HepG2 (cell line): Measurements from ENCODE around the gene PDE6C. TPM values are rescaled to one million over a fixed set of nuclear protein-coding genes. Genes with fewer than 3 reads are reported as not detected.

Experiments
- CBX1 ChIP-seq: IDR thresholded peaks from one replicate; pipeline ENCODE4 v1.6.1; 2016; ENCODE audit warnings: antibody characterized with exemption, low read depth
- DNMT3B ChIP-seq: conservative IDR thresholded peaks from 2 replicates; pipeline ENCODE4 v1.6.1; 2016; ENCODE audit warnings: missing biosample characterization, control low read depth
- FIP1L1 ChIP-seq: fragments of 200-400 bp; formaldehyde crosslinking; IDR thresholded peaks from 2 replicates; pipeline ENCODE4 v1.6.1; 2018; ENCODE audit warnings: low read depth, mild to moderate bottlenecking, low read length, moderate library complexity, borderline replicate concordance; ENCODE audit not compliant: insufficient read depth
- FOXA3 ChIP-seq: IDR thresholded peaks from 2 replicates; pipeline ENCODE4 v1.6.1; 2016; ENCODE audit warnings: missing genetic modification reagents, missing compliant biosample characterization
- IRF1 ChIP-seq: sonication (generic); formaldehyde crosslinking; IDR thresholded peaks from 2 replicates; pipeline ENCODE4 v1.4.0; 2020; ENCODE audit warnings: low read depth, mild to moderate bottlenecking, missing genetic modification reagents
- MYNN ChIP-seq: sonication (generic); formaldehyde crosslinking; IDR thresholded peaks from 2 replicates; pipeline ENCODE4 v1.4.0; 2020; ENCODE audit warnings: mild to moderate bottlenecking, low read depth, missing genetic modification reagents
- NCOR1 ChIP-seq: fragments of 200-600 bp; sonication (generic); IDR thresholded peaks from 2 replicates; pipeline ENCODE4 v1.7.0; 2017; ENCODE audit warnings: antibody characterized with exemption, low read length, borderline replicate concordance
- NR2C2 ChIP-seq: sonication (generic); formaldehyde crosslinking; IDR thresholded peaks from 2 replicates; pipeline ENCODE4 v1.4.0; 2020; ENCODE audit warnings: missing genetic modification reagents, mild to moderate bottlenecking, moderate library complexity, borderline replicate concordance
- POLR2A ChIP-seq, 2 experiments: IDR thresholded peaks; 2 replicates each; pipeline ENCODE4 v1.6.1; 2011; ENCODE audit warnings: low read depth in 2 of 2, low read length in 2 of 2, mild to moderate bottlenecking in 1 of 2, moderate library complexity in 1 of 2; ENCODE audit not compliant: insufficient read depth in 1 of 2
- POLR2AphosphoS5 ChIP-seq: IDR thresholded peaks from 2 replicates; pipeline ENCODE4 v1.6.1; 2012; ENCODE audit warnings: low read depth, low read length
- RAD21 ChIP-seq: fragments of 450-650 bp; formaldehyde crosslinking; IDR thresholded peaks from 2 replicates; pipeline ENCODE4 v1.5.0; 2020; ENCODE audit warnings: mild to moderate bottlenecking
- RBFOX2 ChIP-seq: fragments of 200-400 bp; formaldehyde crosslinking; IDR thresholded peaks from 2 replicates; pipeline ENCODE4 v1.6.1; 2017; ENCODE audit warnings: low read depth, mild to moderate bottlenecking, low read length
- RFX5 ChIP-seq: IDR thresholded peaks from 2 replicates; pipeline ENCODE4 v1.6.1; 2011; ENCODE audit warnings: low read depth, low read length, improper control_type of control experiment
- SIN3B ChIP-seq: fragments of 150-350 bp; IDR thresholded peaks from 2 replicates; pipeline ENCODE4 v1.6.1; 2014; ENCODE audit warnings: low read length
- YEATS4 ChIP-seq: sonication (generic); formaldehyde crosslinking; IDR thresholded peaks from 2 replicates; pipeline ENCODE4 v1.4.0; 2020; ENCODE audit warnings: missing genetic modification reagents, borderline replicate concordance
- ZBTB1 ChIP-seq: sonication (generic); formaldehyde crosslinking; IDR thresholded peaks from 2 replicates; pipeline ENCODE4 v1.4.0; 2020; ENCODE audit warnings: missing genetic modification reagents, borderline replicate concordance
- ZNF24 ChIP-seq: fragments of 450-650 bp; IDR thresholded peaks from 2 replicates; pipeline ENCODE4 v1.6.1; 2017; ENCODE audit warnings: antibody characterized with exemption, mild to moderate bottlenecking
- ZNF776 ChIP-seq: sonication (generic); formaldehyde crosslinking; IDR thresholded peaks from 2 replicates; pipeline ENCODE4 v1.4.0; 2020; ENCODE audit warnings: mild to moderate bottlenecking, missing genetic modification reagents
- ZNF781 ChIP-seq: sonication (generic); formaldehyde crosslinking; IDR thresholded peaks from 2 replicates; pipeline ENCODE4 v1.5.1; 2020; ENCODE audit warnings: borderline replicate concordance, mild to moderate bottlenecking, missing genetic modification reagents; ENCODE audit errors: not compliant biosample characterization
- ZSCAN9 ChIP-seq: IDR thresholded peaks from 2 replicates; pipeline ENCODE4 v1.6.1; 2016; ENCODE audit warnings: borderline replicate concordance
- polyA plus RNA-seq, 8 experiments: library from polyadenylated mRNA; depleted of rRNA in 3 of 8; stranded (reverse) in 7 of 8; unstranded in 1 of 8; fragments of >200 nt; fragmentation: Illumina TruSeq in 4 of 8; extraction: Trizol in 4 of 8; gene quantifications; 2 replicates each; pipeline versions ENCODE4 v1.2.1 to v1.2.3, GENCODE V29; 2011 to 2016; ENCODE audit warnings: low read depth in 4 of 8, missing spikeins in 1 of 8, mixed read lengths in 1 of 8; ENCODE audit not compliant: insufficient read depth in 1 of 8
- total RNA-seq, 5 experiments: library from RNA; depleted of rRNA; stranded (reverse); fragments of >200 nt; fragmentation: Illumina TruSeq; extraction: Trizol; gene quantifications; 2 replicates each; pipeline ENCODE4 v1.2.3, GENCODE V29; 2016; ENCODE audit warnings: low read depth in 1 of 5
- TF ChIP-seq, protein P1 (sequence below): sonication (generic); formaldehyde crosslinking; IDR thresholded peaks from 2 replicates; pipeline ENCODE4 v1.8.0; 2022; ENCODE audit warnings: mild to moderate bottlenecking, missing genetic modification reagents
- TF ChIP-seq, protein P2 (sequence below): sonication (generic); formaldehyde crosslinking; IDR thresholded peaks from 2 replicates; pipeline ENCODE4 v1.5.1; 2020; ENCODE audit warnings: mild to moderate bottlenecking, missing genetic modification reagents, moderate library complexity
- TF ChIP-seq, protein P3 (sequence below): sonication (generic); formaldehyde crosslinking; IDR thresholded peaks from 2 replicates; pipeline ENCODE4 v1.4.0; 2020; ENCODE audit warnings: missing genetic modification reagents
- TF ChIP-seq, protein P4 (sequence below): sonication (generic); IDR thresholded peaks from 2 replicates; pipeline ENCODE4 v1.6.1; 2016; ENCODE audit warnings: low read depth, borderline replicate concordance

PDE6C gene
- total and polyA plus RNA-seq, 2 of the 13 experiments (the other 11 are each of a cell fraction or from before 2014, with no cell fraction given) = 0.64 TPM; not detected in 1

GRCh38 chr10:93593749-93594148 lies 18.6 kb upstream of the PDE6C start (continued):
- TF ChIP-seq RFX5 (no peak), FOXA3 (CRISPR knock-in tag) (no peak), ZNF781 (no peak), IRF1 (CRISPR knock-in tag) (no peak), RBFOX2 (peak; percentile 54; the same call in 1 of the 2 replicates), DNMT3B (CRISPR knock-in tag) (no peak), RAD21 (CRISPR knock-in tag) (no peak), NCOR1 (no peak), CBX1 (no peak), ZSCAN9 (CRISPR knock-in tag) (no peak), ZNF24 (no peak), ZNF776 (CRISPR knock-in tag) (no peak), MYNN (CRISPR knock-in tag) (no peak), POLR2A (IDR thresholded peaks at IDR 0.05; ENCODE audit: insufficient read depth in 1 of 2, low read depth in 2 of 2, low read length in 2 of 2) (peak; percentile 35 to 69; a peak in 3 of 4 replicates), YEATS4 (no peak), SIN3B (no peak), FIP1L1 (no peak), POLR2AphosphoS5 (no peak), NR2C2 (no peak), ZBTB1 (CRISPR knock-in tag) (no peak)
- TF ChIP-seq, protein P1, sequence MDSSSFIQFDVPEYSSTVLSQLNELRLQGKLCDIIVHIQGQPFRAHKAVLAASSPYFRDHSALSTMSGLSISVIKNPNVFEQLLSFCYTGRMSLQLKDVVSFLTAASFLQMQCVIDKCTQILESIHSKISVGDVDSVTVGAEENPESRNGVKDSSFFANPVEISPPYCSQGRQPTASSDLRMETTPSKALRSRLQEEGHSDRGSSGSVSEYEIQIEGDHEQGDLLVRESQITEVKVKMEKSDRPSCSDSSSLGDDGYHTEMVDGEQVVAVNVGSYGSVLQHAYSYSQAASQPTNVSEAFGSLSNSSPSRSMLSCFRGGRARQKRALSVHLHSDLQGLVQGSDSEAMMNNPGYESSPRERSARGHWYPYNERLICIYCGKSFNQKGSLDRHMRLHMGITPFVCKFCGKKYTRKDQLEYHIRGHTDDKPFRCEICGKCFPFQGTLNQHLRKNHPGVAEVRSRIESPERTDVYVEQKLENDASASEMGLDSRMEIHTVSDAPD (CRISPR knock-in tag) = no peak
- TF ChIP-seq, protein P2, sequence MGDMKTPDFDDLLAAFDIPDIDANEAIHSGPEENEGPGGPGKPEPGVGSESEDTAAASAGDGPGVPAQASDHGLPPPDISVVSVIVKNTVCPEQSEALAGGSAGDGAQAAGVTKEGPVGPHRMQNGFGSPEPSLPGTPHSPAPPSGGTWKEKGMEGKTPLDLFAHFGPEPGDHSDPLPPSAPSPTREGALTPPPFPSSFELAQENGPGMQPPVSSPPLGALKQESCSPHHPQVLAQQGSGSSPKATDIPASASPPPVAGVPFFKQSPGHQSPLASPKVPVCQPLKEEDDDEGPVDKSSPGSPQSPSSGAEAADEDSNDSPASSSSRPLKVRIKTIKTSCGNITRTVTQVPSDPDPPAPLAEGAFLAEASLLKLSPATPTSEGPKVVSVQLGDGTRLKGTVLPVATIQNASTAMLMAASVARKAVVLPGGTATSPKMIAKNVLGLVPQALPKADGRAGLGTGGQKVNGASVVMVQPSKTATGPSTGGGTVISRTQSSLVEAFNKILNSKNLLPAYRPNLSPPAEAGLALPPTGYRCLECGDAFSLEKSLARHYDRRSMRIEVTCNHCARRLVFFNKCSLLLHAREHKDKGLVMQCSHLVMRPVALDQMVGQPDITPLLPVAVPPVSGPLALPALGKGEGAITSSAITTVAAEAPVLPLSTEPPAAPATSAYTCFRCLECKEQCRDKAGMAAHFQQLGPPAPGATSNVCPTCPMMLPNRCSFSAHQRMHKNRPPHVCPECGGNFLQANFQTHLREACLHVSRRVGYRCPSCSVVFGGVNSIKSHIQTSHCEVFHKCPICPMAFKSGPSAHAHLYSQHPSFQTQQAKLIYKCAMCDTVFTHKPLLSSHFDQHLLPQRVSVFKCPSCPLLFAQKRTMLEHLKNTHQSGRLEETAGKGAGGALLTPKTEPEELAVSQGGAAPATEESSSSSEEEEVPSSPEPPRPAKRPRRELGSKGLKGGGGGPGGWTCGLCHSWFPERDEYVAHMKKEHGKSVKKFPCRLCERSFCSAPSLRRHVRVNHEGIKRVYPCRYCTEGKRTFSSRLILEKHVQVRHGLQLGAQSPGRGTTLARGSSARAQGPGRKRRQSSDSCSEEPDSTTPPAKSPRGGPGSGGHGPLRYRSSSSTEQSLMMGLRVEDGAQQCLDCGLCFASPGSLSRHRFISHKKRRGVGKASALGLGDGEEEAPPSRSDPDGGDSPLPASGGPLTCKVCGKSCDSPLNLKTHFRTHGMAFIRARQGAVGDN (CRISPR knock-in tag) = peak; percentile 33
- TF ChIP-seq, protein P3, sequence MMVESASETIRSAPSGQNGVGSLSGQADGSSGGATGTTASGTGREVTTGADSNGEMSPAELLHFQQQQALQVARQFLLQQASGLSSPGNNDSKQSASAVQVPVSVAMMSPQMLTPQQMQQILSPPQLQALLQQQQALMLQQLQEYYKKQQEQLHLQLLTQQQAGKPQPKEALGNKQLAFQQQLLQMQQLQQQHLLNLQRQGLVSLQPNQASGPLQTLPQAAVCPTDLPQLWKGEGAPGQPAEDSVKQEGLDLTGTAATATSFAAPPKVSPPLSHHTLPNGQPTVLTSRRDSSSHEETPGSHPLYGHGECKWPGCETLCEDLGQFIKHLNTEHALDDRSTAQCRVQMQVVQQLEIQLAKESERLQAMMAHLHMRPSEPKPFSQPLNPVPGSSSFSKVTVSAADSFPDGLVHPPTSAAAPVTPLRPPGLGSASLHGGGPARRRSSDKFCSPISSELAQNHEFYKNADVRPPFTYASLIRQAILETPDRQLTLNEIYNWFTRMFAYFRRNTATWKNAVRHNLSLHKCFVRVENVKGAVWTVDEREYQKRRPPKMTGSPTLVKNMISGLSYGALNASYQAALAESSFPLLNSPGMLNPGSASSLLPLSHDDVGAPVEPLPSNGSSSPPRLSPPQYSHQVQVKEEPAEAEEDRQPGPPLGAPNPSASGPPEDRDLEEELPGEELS (CRISPR knock-in tag) = no peak
- TF ChIP-seq, protein P4, sequence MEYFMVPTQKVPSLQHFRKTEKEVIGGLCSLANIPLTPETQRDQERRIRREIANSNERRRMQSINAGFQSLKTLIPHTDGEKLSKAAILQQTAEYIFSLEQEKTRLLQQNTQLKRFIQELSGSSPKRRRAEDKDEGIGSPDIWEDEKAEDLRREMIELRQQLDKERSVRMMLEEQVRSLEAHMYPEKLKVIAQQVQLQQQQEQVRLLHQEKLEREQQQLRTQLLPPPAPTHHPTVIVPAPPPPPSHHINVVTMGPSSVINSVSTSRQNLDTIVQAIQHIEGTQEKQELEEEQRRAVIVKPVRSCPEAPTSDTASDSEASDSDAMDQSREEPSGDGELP = no peak
